Measurements from ENCODE around the gene MROH7.

MROH7 gene

GRCh38 chr1:54699936-54700525 lies 58.4 kb downstream of the MROH7 start:
- no peak for DNase-seq

- peak; percentile 15 for DNase-seq
Observed at GRCh38 chr1:54701066-54701465, 59.5 kb downstream of the MROH7 start.

GRCh38 chr1:54701996-54702395 lies 60.4 kb downstream of the MROH7 start:
- peak; percentile 11 for DNase-seq

DNA sequence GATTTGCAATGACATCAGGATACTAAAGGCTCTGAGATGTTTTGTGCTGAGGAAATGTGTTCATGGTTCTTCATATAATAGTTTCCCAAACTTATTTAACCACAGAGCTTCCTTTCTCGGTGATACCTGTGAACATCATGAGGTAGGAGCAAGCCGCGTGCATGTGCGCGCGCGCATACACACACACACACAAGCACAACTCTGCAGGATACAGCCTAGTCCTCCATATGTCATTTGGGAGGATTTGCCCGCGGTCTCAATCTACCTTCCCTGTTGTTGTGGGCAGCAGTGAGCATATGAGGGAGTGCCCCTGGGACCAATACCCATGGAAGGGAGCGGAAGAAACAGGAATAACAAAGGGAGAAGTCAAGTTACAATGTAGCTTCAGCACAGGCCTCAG lies 61.9 kb downstream of the MROH7 start:
- DNase-seq: peak; percentile 4

DNA sequence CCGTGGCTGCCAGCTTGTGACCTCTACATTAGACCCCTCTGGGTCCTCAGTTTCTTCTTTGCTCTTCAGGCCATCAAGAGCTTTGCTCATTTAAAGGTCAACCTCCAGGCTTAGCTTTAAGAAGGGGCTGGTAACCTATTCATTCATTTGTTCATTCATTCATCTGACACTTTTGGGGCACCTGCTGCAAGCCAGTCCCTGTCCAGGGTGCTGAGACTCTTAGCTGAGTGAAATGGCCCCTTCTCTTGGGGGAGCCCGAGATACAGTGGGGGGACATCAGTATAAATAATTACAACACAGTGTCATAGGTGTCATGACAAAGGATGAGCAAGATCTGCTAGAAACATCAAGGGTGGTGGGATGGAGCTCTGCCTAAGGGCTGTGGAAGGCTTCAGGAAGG lies 63.6 kb downstream of the MROH7 start:
- DNase-seq: no peak

GRCh38 chr1:54706419-54706818 lies 64.8 kb downstream of the MROH7 start:
- DNase-seq: no peak

- no peak for DNase-seq
Observed at GRCh38 chr1:54708385-54708784, 66.8 kb downstream of the MROH7 start.

DNA sequence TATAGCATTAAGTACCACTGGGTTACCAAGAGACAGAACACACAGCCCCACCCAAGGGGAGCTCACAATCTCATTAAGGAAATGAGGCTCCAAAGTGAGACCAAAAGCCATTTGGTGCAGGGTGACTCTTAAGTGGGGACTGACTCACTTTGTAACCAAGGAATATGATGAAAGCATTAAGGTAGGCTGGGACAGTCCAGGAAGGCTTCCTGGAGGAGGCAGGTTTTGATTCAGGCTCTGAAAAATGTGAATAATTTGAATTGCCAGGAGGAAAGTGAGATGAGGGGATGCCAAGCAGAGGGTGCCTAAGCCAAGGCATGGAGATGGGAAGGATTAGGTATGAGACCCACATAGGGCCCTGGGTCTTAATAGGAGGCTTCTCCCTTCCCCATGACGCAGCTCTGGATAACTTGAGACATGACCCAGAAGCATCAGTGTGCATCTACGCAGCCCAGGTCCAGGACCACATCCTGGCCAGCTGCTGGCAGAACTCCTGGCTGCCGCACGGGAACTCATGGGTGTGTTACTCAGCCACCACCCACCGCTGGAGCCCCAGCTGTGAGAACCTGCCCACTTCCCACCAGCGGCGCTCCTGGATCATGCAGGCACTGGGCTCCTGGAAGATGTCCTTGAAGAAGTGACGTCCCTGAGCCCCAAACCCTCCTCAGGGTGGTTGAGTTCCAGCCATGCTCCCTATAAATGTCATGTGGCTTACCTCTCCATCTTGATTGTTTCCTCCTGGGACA lies 68.1 kb downstream of the MROH7 start:
- no peak for DNase-seq

DNA sequence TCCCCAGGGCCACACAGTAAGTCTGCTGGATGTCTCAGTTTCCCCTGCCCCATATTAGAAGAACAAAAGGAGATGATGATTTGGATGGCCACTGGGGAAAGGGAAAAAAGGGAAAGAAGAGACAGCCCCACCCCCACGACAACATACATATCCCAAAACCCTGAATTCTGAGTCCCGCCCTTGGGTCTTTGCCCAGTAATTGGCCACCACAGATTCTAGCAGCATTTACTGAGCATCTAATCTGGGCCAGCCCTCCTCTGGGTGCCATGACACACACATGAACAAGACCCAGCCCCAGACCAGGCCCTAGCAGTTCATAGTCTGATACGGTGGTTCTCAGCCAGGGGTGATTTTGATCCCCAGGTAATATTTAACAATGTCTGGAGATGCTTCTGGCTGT lies 68.8 kb downstream of the MROH7 start:
- DNase-seq: no peak

- DNase-seq: no peak
Observed at GRCh38 chr1:54710841-54711240, 69.3 kb downstream of the MROH7 start.

DNA sequence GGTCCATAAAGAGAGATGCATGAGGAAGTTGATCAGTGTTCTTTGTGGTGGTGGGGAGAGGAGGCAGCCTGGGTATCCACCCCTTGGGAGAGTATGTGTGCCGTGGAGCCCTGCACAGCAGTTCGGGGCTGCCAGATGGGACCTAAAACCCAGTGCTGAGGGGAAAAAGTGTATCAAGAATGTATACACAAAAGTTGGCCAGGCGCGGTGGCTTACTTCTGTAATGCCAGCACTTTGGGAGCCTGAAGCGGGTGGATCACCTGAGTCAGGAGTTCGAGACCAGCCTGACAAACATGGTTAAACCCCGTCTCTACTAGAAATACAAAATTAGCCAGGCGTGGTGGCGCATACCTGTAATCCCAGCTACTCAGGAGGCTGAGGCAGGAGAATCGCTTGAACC lies 70.0 kb downstream of the MROH7 start:
- DNase-seq: no peak

DNA sequence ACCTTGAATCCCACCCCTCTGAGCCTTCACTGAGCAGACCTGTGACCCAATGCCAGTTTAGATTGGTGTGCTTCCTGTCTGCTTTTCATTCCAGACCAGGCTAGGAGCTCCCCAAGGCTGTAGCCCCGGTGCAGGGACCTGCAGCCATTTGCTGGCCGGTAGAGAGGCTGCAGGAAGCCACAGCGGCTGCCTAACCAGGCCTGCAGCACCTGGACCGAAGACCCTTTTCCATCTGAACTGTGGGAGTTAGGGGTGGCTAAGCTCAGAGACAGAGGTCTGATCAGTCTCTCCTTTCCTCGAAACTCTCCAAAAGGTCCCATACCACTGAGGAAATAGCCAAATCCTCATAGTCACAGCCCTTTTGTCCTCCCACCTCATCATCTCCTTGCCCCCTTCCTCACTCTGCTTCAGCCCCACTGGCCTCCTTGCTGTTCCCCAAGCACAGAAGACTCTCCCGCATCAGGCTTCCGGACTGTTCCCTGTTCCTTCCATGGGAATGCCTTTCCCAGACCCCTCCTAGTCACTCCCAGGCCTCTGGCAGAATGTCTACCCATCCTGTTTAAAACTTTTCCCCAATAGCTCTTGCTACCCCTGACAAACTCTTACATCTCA lies 73.4 kb downstream of the MROH7 start:
- DNase-seq: no peak

DNA sequence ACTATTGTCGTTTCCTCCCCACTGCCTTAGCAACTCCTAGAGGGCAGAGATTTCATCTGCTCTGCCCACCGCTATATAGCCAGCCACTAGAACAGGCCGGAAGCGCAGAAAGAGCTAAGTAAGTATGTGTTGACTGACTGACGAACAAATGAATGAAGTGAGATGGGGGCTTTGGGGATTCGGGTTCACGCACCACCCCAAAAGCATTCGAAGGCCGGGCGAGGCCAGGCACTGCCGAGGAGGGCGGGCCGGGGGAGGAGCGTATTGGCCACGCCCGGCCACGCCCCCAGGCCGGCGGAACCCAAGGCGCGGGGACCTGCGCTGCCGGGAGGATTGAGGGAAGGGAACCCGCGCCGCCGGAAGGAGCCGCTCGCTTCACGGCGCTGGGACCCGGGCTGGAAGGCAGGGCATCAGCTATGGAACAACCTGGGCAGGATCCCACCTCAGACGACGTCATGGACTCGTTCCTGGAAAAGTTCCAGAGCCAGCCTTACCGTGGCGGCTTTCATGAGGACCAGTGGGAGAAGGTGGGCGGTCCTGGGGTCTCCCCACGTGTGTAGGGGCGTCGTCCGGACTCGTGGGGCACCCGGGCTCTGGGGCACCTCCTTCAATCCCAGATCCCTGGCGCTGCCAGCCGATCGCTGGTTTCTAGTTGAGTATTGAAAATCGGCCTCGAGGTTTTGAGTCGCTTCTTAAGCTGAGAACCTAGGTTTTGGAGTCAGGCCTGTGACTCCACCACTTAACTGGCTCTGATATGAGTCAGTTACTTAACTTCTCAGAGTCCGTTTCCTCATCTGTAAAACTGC lies 74.1 kb downstream of the MROH7 start, which contains the start of gene TTC4:
TSS of gene TTC4 (plus strand) at position 369 of the 806 bp plus-strand sequence. CDS start at position 417, 48 bp downstream.
- peak; percentile 86 for DNase-seq

DNA sequence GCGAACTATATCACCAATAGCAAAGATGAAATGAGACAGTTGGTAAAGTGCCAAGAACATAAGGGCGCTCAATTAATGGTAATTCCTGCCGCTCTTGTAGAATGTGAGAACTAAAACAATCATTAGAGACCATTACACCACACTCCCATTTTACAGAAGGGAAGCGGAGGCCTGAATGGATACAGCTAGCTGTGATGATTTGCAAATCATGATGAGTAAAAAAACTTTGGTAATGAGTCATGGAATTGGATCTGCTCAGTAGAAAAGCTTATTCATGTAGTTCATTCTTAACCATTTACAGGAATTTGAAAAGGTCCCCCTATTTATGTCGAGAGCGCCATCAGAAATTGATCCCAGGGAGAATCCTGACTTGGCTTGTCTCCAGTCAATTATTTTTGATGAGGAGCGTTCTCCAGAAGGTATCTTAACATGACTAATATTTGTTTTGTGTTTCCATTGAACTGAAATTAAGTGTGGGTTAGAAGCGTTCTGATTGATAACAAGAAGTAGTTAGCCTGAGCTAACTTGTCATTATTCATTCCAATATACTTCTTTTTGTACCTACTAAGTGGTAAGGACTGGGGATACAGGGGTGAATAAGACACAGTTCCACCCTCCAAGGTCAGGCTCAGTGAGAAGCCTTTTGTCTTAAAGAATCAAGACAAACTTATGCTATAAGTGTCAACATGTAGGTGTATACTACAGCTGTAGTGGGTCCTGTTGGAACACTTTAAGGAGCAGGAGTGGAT lies 74.9 kb downstream of the MROH7 start:
- DNase-seq: no peak

DNA sequence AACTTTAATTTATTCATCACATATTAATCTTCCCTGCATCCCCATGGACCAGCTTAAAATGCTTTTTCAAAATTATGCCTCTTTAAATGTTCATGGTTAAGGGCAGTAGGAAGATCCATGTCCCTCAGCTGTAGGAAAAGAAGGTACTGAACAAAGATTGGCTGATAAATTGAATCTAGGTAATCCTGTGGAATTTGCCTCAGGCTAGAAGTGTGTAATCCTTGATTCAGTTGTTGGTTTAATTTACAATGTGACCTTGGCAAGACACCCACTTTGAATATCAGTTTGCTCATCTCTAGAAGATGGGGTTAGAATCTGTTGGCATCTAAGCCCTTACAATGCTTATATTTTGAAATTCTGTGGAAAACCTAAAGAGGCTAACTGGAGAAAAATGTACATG lies 80.1 kb downstream of the MROH7 start:
- no peak for DNase-seq

DNA sequence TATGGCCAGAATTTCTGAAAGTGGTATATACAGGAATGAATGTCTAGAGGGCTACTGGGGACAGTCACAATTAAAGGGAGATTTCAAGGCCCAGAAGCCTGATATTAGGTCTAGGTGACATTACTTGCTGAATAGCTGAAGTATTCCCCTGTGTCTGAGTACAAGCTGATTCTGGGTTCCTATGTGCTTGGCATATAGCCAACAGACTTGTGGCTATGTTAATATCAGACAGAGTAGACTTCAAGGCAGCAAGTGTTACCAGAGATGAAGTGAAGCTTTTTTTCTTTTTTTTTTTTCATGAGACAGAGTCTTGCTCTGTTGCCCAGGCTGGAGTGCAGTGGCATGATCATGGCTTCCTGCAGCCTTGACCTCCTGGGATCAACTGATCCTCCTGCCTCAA lies 82.4 kb downstream of the MROH7 start:
- DNase-seq: no peak

GRCh38 chr1:54724771-54725170 lies 83.2 kb downstream of the MROH7 start:
- DNase-seq: no peak

DNA sequence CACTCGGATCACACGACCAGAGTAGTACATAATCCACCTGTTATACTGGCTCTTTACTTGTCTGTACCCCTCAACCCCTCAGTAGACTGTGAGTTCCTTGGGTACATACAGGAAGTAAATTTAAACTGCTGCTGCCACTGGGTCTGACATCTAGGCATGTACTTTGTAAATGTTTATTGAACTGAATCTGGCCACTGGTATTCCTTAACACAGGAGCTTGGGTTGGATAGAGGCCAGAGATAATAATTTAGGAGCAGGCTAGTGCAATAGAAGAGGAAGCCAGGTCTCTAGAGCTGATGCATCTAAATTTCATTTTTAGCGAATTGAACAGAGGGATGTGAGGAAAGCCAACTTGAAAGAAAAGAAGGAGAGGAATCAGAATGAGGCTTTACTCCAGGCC lies 86.4 kb downstream of the MROH7 start:
- DNase-seq: no peak

DNA sequence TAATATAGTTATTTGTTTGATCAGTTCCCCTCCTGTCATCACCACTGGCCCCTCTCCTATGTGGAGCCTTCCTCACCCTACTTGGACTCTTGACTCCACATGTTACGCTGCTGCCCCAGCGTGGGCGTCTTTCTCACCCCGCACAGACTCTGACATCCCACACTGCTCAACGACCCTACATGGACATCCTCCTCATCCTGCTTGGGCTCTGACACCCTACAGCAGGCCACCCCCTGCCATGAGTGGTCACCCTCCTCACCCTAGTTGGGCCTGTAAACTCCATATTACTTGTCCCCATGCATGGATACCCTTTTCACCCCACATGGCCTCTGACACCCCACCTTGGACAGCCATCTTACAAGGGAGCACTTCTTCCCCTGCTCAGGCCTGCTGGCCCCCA lies 95.1 kb downstream of the MROH7 start:
- no peak for DNase-seq

- DNase-seq: no peak
Observed at GRCh38 chr1:54738244-54738643, 96.7 kb downstream of the MROH7 start.

- no peak for DNase-seq
Observed at GRCh38 chr1:54741531-54741930, 99.9 kb downstream of the MROH7 start.

DNA sequence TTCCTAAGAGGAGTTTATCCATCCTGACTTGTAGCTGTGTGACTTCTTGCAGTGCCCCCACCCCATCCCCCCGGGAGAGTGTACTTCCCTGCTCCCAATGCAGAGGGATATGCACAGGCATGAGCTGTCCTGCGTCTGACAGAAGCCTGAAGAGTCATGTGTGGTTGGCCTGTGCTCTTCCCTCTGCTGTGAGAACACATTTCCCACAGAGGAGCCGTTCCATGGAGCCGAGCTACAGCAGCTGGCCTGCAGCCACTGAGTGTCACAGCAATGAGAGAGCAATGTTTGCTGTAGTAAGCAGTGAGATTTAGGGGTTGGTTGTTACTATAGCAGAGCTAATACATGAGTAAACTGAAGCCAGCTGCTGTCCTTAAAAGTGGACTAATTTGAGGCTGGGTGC lies 100.7 kb downstream of the MROH7 start:
- no peak for DNase-seq
